WTC11 (cell line): ENCODE results near the gene EIF2D.

Source experiments
- ATF3 ChIP-seq: sonication (generic); formaldehyde crosslinking; conservative IDR thresholded peaks from 2 replicates; pipeline ENCODE4 v1.8.1; 2022; ENCODE audit warnings: mild to moderate bottlenecking, missing genetic modification reagents
- CTCF ChIP-seq: fragments of 200-600 bp; IDR thresholded peaks from 2 replicates; pipeline ENCODE4 v1.8.0; 2022; ENCODE audit warnings: antibody characterized with exemption
- JUN ChIP-seq: sonication (generic); formaldehyde crosslinking; IDR thresholded peaks from 2 replicates; pipeline ENCODE4 v1.8.0; 2023; ENCODE audit warnings: mild to moderate bottlenecking, missing genetic modification reagents
- MLX ChIP-seq: sonication (generic); formaldehyde crosslinking; IDR thresholded peaks from 2 replicates; pipeline ENCODE4 v1.8.1; 2023; ENCODE audit warnings: mild to moderate bottlenecking, missing genetic modification reagents, moderate library complexity
- PRDM15 ChIP-seq: sonication (generic); formaldehyde crosslinking; IDR thresholded peaks from 2 replicates; pipeline ENCODE4 v1.8.0; 2022; ENCODE audit warnings: missing genetic modification reagents
- PREB ChIP-seq: sonication (generic); formaldehyde crosslinking; IDR thresholded peaks from 2 replicates; pipeline ENCODE4 v1.8.1; 2022; ENCODE audit warnings: mild to moderate bottlenecking, missing genetic modification reagents, moderate library complexity, borderline replicate concordance
- SMAD3 ChIP-seq: sonication (generic); formaldehyde crosslinking; IDR thresholded peaks from 2 replicates; pipeline ENCODE4 v1.8.0; 2022; ENCODE audit warnings: missing genetic modification reagents, mild to moderate bottlenecking, borderline replicate concordance
- STAT6 ChIP-seq: sonication (generic); formaldehyde crosslinking; conservative IDR thresholded peaks from 2 replicates; pipeline ENCODE4 v1.8.1; 2023; ENCODE audit warnings: mild to moderate bottlenecking, low read depth, missing genetic modification reagents, moderate library complexity
- ZNF263 ChIP-seq: sonication (generic); formaldehyde crosslinking; IDR thresholded peaks from 2 replicates; pipeline ENCODE4 v1.8.1; 2022; ENCODE audit warnings: low read depth, mild to moderate bottlenecking, moderate library complexity, missing genetic modification reagents

GRCh38 chr1:206628916-206629315, 16.7 kb upstream of the EIF2D start:
- TF ChIP-seq STAT6 (CRISPR knock-in tag), result no peak
- no peak for TF ChIP-seq CTCF
- TF ChIP-seq MLX, result no peak
- no peak for TF ChIP-seq SMAD3
- no peak for TF ChIP-seq PREB (CRISPR knock-in tag)
- TF ChIP-seq PRDM15, result no peak
- TF ChIP-seq ATF3, result no peak
- no peak for TF ChIP-seq ZNF263 (CRISPR knock-in tag)
- no peak for TF ChIP-seq JUN (CRISPR knock-in tag)
